K562 (cell line): ENCODE measurements around the gene SLC38A11. TPM values are rescaled to one million over a fixed set of nuclear protein-coding genes. Genes with fewer than 3 reads are reported as not detected.

Experiments used
- ATAC-seq: fragments of 200-7000 bp; cut with Tn5 transposase; 3 replicates; pipeline ENCODE4 v1.9.1; 2020; ENCODE audit warnings: moderate library complexity
- BruUV-seq: library from RNA; stranded (reverse); fragments of 400-500 nt; replicated peaks from 2 replicates; lab custom pipeline; 2021; lab: Mats Ljungman, UMichigan
- CTCF ChIA-PET: fragments of 300-600 bp; formaldehyde crosslinking; extraction: SDS; loops from one replicate; lab custom pipeline; 2021; ENCODE audit warnings: low intra/inter-chr PET ratio; lab: Yijun Ruan, JAX
- POLR2A ChIA-PET: fragments of 300-600, 350-650 bp; sonication (Branson Sonifier 250); formaldehyde crosslinking; extraction: SDS; loops from one replicate; lab custom pipeline; 2021; ENCODE audit warnings: antibody characterized with exemption, inconsistent platforms; lab: Yijun Ruan, JAX
- DNase-seq, 4 experiments: peaks; one replicate each; pipeline versions ENCODE4 v3.0.0 to v3.0.0-alpha.2; 2011 to 2018; ENCODE audit warnings: low spot score in 3 of 4, mixed read lengths in 3 of 4; ENCODE audit errors: extremely low read depth in 1 of 4
- FAIRE-seq: peaks from 2 replicates; lab custom pipeline; 2011; peaks lifted over from hg19 to GRCh38; lab: Jason Lieb, UNC
- H2AFZ ChIP-seq: 2 replicates; pipeline ENCODE4 v1.6.0; 2011; ENCODE audit warnings: low read depth, low read length, control low read depth, inconsistent platforms
- H3K27ac ChIP-seq: fragments of 200-600 bp; 3 replicates; pipeline ENCODE4 v1.8.0; 2011; ENCODE audit warnings: low read depth, mild to moderate bottlenecking, control low read depth, inconsistent platforms, low read length, moderate library complexity, mixed read lengths; ENCODE audit errors: extremely low read depth
- H3K27me3 ChIP-seq, 2 experiments: fragments of 300-600 bp in 1 of 2; 2 replicates in 1 of 2; 3 replicates in 1 of 2; pipeline versions ENCODE4 v1.6.0 to v1.8.0; 2011; ENCODE audit warnings: inconsistent platforms in 2 of 2, low read length in 2 of 2, mild to moderate bottlenecking in 1 of 2, mixed read lengths in 1 of 2, moderate library complexity in 1 of 2; ENCODE audit not compliant: control insufficient read depth in 2 of 2, insufficient read depth in 2 of 2
- H3K36me3 ChIP-seq: fragments of 300-600 bp; 3 replicates; pipeline ENCODE4 v1.8.0; 2011; ENCODE audit warnings: mild to moderate bottlenecking, low read length, inconsistent platforms; ENCODE audit not compliant: control insufficient read depth, insufficient read depth
- H3K4me1 ChIP-seq, 2 experiments: fragments of 200-600 bp in 1 of 2; replicated peaks in 1 of 2; 2 replicates in 1 of 2; 3 replicates in 1 of 2; pipeline versions ENCODE4 v1.5.1 to v1.8.0; 2011; ENCODE audit warnings: inconsistent platforms in 2 of 2, low read length in 2 of 2, mild to moderate bottlenecking in 1 of 2, mixed read lengths in 1 of 2, moderate library complexity in 1 of 2; ENCODE audit not compliant: control insufficient read depth in 2 of 2, insufficient read depth in 2 of 2
- H3K4me2 ChIP-seq: 2 replicates; pipeline ENCODE4 v1.6.1; 2011; ENCODE audit warnings: low read length, control low read depth, inconsistent platforms, mixed read lengths; ENCODE audit not compliant: insufficient read depth
- H3K4me3 ChIP-seq: fragments of 200-600 bp; sonication (generic), shearing (Covaris generic); 2 replicates; pipeline ENCODE4 v1.5.1; 2016; ENCODE audit warnings: control low read depth, inconsistent platforms
- H3K79me2 ChIP-seq: fragments of 200-600 bp; 3 replicates; pipeline ENCODE4 v1.8.0; 2011; ENCODE audit warnings: low read length, inconsistent platforms; ENCODE audit not compliant: control insufficient read depth, insufficient read depth
- H3K9ac ChIP-seq, 2 experiments: 2 replicates each; pipeline versions ENCODE4 v1.6.0 to v1.6.1; 2011; ENCODE audit warnings: low read depth in 2 of 2, low read length in 2 of 2, control low read depth in 1 of 2, inconsistent platforms in 1 of 2, mild to moderate bottlenecking in 1 of 2, mixed read lengths in 1 of 2; ENCODE audit not compliant: insufficient read depth in 1 of 2
- H3K9me1 ChIP-seq: one replicate; pipeline ENCODE4 v1.6.0; 2011; ENCODE audit warnings: inconsistent platforms, mild to moderate bottlenecking, low read length, moderate library complexity; ENCODE audit not compliant: control insufficient read depth, insufficient read depth
- H3K9me3 ChIP-seq: replicated peaks from 2 replicates; pipeline ENCODE4 v1.5.1; 2011; ENCODE audit warnings: low read depth, low read length, inconsistent platforms; ENCODE audit not compliant: control insufficient read depth, insufficient read depth
- H4K20me1 ChIP-seq: replicated peaks from 2 replicates; pipeline ENCODE4 v1.6.1; 2011; ENCODE audit warnings: low read length, inconsistent platforms, mixed read lengths; ENCODE audit not compliant: control insufficient read depth, insufficient read depth
- CCNT2 ChIP-seq: IDR thresholded peaks from 2 replicates; pipeline ENCODE4 v1.6.1; 2011; ENCODE audit warnings: borderline replicate concordance, low read depth, mild to moderate bottlenecking, moderate library complexity, mixed read lengths, low read length; ENCODE audit not compliant: insufficient read length; ENCODE audit errors: extremely low read depth
- CXXC5 ChIP-seq: fragments of 250-450 bp; sonication (Bioruptor Pico); IDR thresholded peaks from 2 replicates; pipeline ENCODE4 v1.8.0; 2022; ENCODE audit warnings: inconsistent platforms, mild to moderate bottlenecking, moderate library complexity
- GTF2E2 ChIP-seq: fragments of 200-800 bp; sonication (Bioruptor generic); IDR thresholded peaks from 2 replicates; pipeline ENCODE4 v1.6.1; 2016; ENCODE audit warnings: missing genetic modification characterization, missing compliant biosample characterization
- IRF9 ChIP-seq: fragments of 450-650 bp; IDR thresholded peaks from 2 replicates; pipeline ENCODE4 v1.6.1; 2016; ENCODE audit warnings: missing biosample characterization, missing genetic modification characterization
- SIN3A ChIP-seq, 2 experiments: fragments of 150-350 bp in 1 of 2; IDR thresholded peaks; 2 replicates each; pipeline ENCODE4 v1.6.1; 2011 to 2016; ENCODE audit warnings: borderline replicate concordance in 2 of 2, low read depth in 2 of 2, low read length in 2 of 2, mild to moderate bottlenecking in 2 of 2, moderate library complexity in 2 of 2; ENCODE audit not compliant: control insufficient read depth in 1 of 2
- SP2 ChIP-seq: IDR thresholded peaks from 2 replicates; pipeline ENCODE4 v1.6.1; 2011; ENCODE audit warnings: mild to moderate bottlenecking, low read depth, low read length, moderate library complexity; ENCODE audit not compliant: poor library complexity, severe bottlenecking; ENCODE audit errors: extremely low read depth
- ZNF133 ChIP-seq: fragments of 250-450 bp; sonication (Bioruptor Pico); IDR thresholded peaks from 2 replicates; pipeline ENCODE4 v1.4.0; 2020; ENCODE audit warnings: mild to moderate bottlenecking
- WGBS: fragments of 100-300 bp; shearing (Covaris generic); methylation state at CpG from one replicate; pipeline ENCODE4 v1.1.6; 2016; ENCODE audit warnings: low coverage, mixed read lengths; ENCODE audit not compliant: insufficient coverage; ENCODE audit errors: missing lambda C conversion rate; 5-methylcytosine and 5-hydroxymethylcytosine counted together
- in situ Hi-C: fragments of 300-500 bp; cut with MboI; formaldehyde crosslinking; loops from 4 replicates; pipeline ENCODE4 v1.15.0; 2018; ENCODE audit warnings: inconsistent platforms, mixed read lengths
- intact Hi-C: fragments of 100-400 bp; cut with micrococcal nuclease; formaldehyde crosslinking; loops from 2 replicates; pipeline ENCODE4 v1.14.2; 2022
- polyA plus RNA-seq, 8 experiments: library from polyadenylated mRNA; depleted of rRNA in 4 of 8; stranded (reverse) in 5 of 8; unstranded in 3 of 8; fragments of >200 nt; fragmentation: Nextera tagmentation in 2 of 8; fragmentation: Illumina TruSeq in 1 of 8; extraction: Ambion mirVana in 2 of 8; extraction: Trizol in 1 of 8; gene quantifications; 2 replicates each; pipeline versions ENCODE4 v1.2.1 to v1.2.3, GENCODE V29; 2011 to 2014; ENCODE audit warnings: inconsistent platforms in 1 of 8, missing spikeins in 1 of 8
- total RNA-seq, 7 experiments: library from RNA; depleted of rRNA in 6 of 7; stranded (reverse); fragments of >200 nt in 6 of 7; fragmentation: Illumina TruSeq in 2 of 7; extraction: Trizol in 2 of 7; gene quantifications; 2 replicates each; pipeline versions ENCODE4 v1.2.1 to v1.2.3, GENCODE V29; 2011 to 2021; ENCODE audit warnings: low replicate concordance in 1 of 7

Gene SLC38A11
- total and polyA plus RNA-seq, 9 of the 15 experiments (the other 6 are each of a cell fraction or from before 2014, with no cell fraction given): not detected

- WGBS: 4% methylated on average over 5 of the region's 5 CpGs
- ChIA-PET POLR2A (no interaction called here), CTCF (no interaction called here)
- Histone ChIP-seq H3K4me1 (no peaks in the 10 kb centered on the region), H3K79me2 (no peaks in the 10 kb centered on the region), H4K20me1 (no peaks in the 10 kb centered on the region), H3K27ac (no peak overlapping the region), H3K9ac (no peak overlapping the region), H3K9me1 (no peaks in the 10 kb centered on the region), H3K4me2 (no peak overlapping the region), H3K9me3 (0 out of 2 replicates have a peak, but pooled peaks cover 2% of the 10 kb centered on the region), H3K4me3 (no peak overlapping the region), H2AFZ (no peak overlapping the region), H3K27me3 (no peaks in the 10 kb centered on the region), H3K36me3 (no peaks in the 10 kb centered on the region)
- no TSS peak for BruUV-seq
- DNase-seq: no peak
- in situ Hi-C loops (no loop called here), intact Hi-C loops (no loop called here)
- TF ChIP-seq SIN3A (IDR thresholded peaks at IDR 0.05; ENCODE audit: borderline replicate concordance in 2 of 2, control insufficient read depth in 1 of 2, low read depth in 2 of 2, low read length in 2 of 2): no peak
- TF ChIP-seq CXXC5 (CRISPR knock-in tag): no peak
- no peak for TF ChIP-seq GTF2E2 (tag)
- TF ChIP-seq IRF9 (tag): no peak
- TF ChIP-seq CCNT2: no peak
- no peak for TF ChIP-seq SP2
- TF ChIP-seq ZNF133: no peak
- ATAC-seq: no peak
- no peak for FAIRE-seq
Measured at GRCh38 chr2:164868563-164869419, 86.5 kb downstream of the SLC38A11 start.
